Medulla oblongata (tissue), 1 donor: ENCODE results near the gene CHGA.
A peak's percentile ranks its signal among the peaks of the same experiment; 100 is the strongest.

ENCODE experiments used
- DNase-seq: peaks from one replicate; pipeline ENCODE4 v3.0.0-alpha.2; 2015; ENCODE audit errors: extremely low spot score

CHGA gene

GRCh38 chr14:92944976-92945375 is 22.0 kb downstream of the CHGA start:
- no peak for DNase-seq

- DNase-seq, result no peak
These were observed 22.6 kb downstream of the CHGA start for GRCh38 chr14:92945544-92945943.

GRCh38 chr14:92945959-92946846 is 23.3 kb downstream of the CHGA start:
- DNase-seq, result no peak

GRCh38 chr14:92946847-92947545 is 24.0 kb downstream of the CHGA start:
- no peak for DNase-seq

GRCh38 chr14:92948647-92949046 is 25.7 kb downstream of the CHGA start:
- DNase-seq, result no peak

DNA sequence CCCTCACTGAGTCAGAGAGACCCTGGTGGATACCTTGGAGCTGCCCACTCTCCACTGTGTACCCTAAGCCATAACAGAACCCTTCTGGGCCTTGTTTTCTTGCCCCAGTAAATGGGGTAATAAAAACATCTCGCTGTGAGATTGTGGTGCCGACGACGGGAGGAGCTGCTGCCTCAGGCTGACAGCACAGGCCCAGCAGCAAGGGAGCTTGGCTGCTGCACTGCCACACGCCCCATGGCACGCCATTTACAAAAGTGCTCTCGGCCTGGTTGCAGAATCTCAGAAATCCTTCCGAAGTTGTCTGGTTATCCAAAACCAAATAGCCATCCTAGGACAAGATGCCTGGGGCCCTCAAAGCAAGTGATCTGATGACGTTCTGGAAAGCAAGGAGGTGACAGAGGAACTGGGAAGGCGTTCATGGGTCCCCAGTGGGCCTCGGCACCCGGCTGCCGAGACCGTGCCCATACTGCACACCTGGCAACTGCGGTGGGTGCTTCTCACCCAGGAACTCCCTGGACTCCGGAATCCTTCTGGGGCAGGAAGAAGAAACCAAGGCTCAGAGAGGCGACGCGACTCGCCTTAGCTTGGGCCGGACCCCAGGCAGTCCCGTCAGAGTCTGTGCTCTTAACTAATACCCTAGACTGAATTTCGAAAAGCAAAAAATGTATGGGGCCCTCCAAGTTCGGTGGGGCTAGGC is 26.7 kb downstream of the CHGA start:
- no peak for DNase-seq

DNA sequence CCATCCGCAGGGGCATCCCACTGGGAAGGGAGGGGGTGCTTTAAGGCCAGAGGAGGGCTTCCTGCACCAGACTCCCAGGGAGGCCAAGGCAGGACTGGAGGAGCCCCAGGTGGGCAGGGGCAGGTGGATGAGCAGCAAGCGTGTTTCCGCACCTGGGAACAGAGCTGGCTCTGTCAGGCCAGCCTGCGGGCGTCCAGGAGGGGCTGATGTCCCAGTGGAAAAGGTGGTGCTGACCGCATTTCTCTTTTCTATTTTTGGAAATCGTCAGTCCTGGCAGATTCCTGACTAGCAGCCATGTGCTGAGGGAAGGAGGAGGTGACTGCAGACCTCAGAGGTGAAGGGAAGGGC is 27.2 kb downstream of the CHGA start:
- no peak for DNase-seq

- no peak for DNase-seq
These were observed 27.8 kb downstream of the CHGA start for GRCh38 chr14:92950773-92951172.

GRCh38 chr14:92951261-92951660 is 28.3 kb downstream of the CHGA start:
- DNase-seq, result no peak

- DNase-seq, result peak; percentile 88
These were observed 29.0 kb downstream of the CHGA start for GRCh38 chr14:92951912-92952471.

GRCh38 chr14:92952481-92953298 is 29.7 kb downstream of the CHGA start:
- DNase-seq, result no peak

GRCh38 chr14:92953526-92953925 is 30.6 kb downstream of the CHGA start:
- no peak for DNase-seq

DNA sequence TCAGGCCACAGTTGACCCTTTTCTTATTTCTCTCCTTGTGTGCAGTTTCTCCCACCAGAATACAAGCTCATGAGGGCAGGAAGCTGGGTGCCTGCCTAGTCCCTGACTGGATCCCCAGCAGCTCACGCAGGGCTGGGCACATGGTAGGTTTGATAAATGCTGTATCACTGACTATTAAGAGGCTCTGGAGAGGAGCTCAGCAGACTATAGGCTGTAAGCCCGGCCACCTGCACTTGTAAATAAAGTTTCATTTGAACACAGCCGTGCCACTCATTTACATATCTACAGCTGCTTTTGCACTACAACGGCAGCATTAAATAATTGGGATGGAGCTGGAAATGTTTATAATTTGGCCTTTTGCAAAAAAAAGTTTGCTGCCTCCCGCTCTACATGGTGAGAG is 32.0 kb downstream of the CHGA start:
- DNase-seq, result no peak

- no peak for DNase-seq
These were observed 32.4 kb downstream of the CHGA start for GRCh38 chr14:92955381-92955780.

- DNase-seq, result no peak
These were observed 34.0 kb downstream of the CHGA start for GRCh38 chr14:92956961-92957360.

DNA sequence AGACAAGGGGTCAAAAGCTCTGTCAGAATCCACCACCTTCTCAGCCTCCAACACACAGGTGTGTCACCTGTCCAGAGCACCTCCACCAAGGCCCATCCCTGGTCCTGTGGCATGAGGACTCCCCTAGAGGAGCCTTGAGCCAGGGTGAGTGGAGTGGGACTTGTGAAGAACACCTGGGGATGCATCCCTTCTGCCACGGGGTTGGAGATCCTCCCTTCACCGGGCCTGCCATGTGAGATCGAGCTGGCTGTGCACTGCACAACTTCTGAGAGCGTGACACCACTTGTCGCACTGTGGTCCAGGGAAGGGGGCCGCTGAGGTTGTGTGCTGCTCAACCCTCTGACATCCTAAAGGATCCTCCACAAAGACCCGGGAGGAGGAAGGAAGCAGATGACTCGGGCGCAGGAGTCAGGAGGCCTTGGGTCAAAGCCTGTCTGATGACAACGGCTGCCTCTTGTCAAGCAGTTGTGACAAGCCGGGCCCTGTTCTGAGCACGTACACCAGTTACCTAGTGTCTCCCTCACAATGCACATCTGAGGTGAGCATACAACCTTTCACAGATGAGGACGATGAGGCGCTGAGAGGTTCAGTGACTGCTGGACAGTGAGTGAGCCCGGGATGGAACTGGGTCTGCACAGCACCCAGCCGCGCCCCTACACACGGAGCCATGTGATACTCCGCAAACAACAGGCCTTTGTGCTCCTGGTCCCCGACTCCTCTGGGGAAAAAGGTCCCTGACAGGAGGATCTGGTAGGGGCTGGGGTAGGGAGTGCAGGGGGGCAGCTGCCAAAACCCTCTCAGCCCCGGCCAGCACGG is 35.6 kb downstream of the CHGA start:
- peak; percentile 87 for DNase-seq

GRCh38 chr14:92959189-92959531 is 36.2 kb downstream of the CHGA start:
- peak; percentile 74 for DNase-seq

- DNase-seq, result no peak
These were observed 37.1 kb downstream of the CHGA start for GRCh38 chr14:92959761-92960680.

- no peak for DNase-seq
These were observed 38.0 kb downstream of the CHGA start for GRCh38 chr14:92960706-92961566.
